GM18502 (cell line): ENCODE data around the gene RAB17.

Experiments
- ATAC-seq: cut with Tn5 transposase; IDR thresholded peaks from one replicate; pipeline ENCODE4 v1.9.1; 2021; ENCODE audit warnings: mild to moderate bottlenecking; ENCODE audit not compliant: unreplicated experiment, poor library complexity

RAB17 gene

DNA sequence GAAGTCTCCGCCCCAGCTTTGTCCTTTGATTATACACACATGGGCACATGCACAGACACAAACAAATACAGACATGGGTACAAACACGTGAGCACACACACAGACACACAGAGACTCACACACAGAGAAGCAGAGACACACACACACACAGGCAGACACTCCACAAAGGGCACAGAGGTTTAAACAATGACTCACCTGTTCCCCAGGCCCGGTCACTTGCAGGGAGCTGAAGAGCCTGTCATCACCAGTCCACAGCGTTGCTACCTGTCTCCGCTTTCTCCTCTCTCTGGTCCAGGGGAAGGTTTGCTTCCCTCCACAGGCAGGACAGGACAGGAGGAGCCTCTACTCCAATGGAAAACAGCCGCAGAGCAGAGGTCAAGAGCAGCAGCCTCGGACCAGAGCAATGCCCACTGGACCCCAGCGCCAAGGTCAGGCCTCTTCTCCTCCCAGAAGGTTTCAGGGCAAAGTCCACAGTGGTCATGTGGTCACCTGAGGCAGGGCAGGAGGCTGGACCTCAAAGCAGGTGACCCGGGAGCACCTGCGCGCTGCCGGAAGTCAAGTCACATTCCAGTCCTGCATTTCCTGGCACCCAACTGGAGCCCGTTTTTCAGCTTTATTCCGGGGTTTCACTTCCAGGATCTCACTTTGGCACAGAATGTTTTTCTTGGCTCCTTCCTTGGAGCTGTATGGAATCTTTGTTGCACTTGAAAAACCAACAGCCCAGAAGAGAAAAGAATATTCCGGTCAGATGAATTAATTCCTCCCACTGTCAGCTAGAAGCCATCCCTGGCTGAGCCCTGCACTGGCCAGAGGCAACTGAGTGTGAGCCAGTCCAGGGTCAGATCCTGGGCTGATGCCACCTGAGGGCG is at the start of gene RAB17:
TSS of gene RAB17 (minus strand) at position 463 of the 869 bp plus-strand sequence. CDS start 4,580 bp downstream, outside the sequence.
- ATAC-seq: no peak

- ATAC-seq: no peak
Observed at GRCh38 chr2:237639836-237640220, 49.3 kb upstream of the RAB17 start.

- no peak for ATAC-seq
Observed at GRCh38 chr2:237639052-237639835, 48.7 kb upstream of the RAB17 start.

DNA sequence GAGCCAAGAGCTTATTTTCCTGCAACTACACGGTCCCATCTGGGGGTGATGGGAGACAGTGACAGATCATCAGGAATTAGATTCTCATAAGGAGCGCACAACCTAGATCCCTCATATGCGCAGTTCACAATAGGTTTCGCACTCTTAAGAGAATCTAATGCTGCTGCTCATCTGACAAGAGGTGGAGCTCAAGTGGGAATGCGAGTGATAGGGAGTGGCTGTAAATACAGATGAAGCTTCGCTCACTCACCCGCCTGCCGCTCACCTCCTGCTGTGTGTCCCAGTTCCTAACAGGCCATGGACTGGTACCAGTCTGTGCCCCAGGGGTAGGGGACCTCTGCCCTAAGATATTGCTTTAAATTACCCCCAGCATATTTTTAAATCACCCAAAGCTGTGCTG is 47.6 kb upstream of the RAB17 start:
- no peak for ATAC-seq

DNA sequence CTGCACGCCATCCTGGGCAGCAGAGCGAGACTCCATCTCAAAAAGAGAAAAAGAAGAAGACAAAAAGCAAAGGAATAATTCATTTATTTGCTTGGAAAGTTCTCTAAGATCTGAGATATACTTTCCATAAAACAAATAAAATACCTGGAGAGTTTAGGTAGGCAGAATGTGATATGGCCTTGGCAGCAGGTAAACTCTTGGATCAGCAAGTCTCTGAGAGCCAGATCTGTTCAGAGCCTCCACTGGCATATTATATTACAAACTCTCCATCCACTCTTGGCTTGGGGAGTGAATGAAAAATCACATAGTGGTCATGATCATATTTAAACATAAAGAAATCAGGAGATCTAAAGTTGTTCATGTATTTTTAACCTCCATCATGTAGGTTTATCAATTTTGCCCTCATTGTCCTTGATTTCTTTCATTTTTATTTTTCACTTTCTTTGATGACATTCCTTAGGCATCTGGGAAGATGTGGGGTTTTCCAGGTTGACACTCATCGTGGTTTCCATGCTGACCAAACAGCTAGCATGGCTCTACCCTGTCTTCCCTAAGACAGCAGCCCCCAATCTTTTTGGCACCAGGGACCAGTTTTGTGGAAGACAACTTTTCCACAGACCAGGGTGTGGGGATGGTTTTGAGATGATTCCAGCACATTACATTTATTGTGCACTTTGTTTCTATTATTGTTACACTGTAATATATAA is 47.0 kb upstream of the RAB17 start:
- no peak for ATAC-seq

GRCh38 chr2:237636578-237636977 is 46.0 kb upstream of the RAB17 start:
- ATAC-seq: no peak

GRCh38 chr2:237633061-237633561 is 42.6 kb upstream of the RAB17 start:
- no peak for ATAC-seq

DNA sequence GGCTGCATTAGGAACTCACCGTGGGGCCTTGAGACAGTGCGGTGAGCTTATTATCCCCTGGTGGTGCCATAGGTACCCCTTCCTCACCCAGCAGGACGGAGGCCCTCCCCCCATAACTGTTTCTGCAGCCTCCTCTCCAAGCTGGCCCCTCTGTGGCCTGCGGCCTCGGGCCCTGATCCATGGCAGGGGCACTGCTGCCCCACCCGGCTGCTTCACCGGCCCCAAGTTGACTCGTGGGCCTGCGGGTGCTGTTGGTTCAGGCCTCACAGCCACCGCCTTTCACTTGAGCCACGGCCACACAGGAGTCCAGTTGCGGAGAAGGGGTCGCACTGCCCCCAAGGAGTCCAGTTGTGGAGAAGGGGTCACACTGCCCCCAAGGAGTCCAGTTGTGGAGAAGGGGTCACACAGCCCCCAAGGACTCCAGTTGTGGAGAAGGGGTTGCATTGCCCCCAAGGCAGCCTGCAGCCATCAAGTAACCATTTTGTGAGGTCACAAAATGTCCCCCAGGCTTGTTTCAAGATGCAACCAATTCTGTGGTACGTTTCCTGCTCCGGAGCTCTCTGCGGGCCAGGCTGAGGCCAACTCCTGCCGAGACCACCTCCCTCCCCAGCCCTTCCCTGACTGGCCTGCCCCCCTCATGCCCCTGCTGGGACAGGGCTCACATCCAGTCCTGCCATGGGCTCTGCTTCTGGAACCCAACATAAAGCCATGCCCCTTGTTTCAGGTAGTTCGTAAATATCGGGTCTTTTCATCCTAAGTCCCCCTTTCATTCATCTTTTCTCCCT is 41.5 kb upstream of the RAB17 start:
- ATAC-seq: no peak

DNA sequence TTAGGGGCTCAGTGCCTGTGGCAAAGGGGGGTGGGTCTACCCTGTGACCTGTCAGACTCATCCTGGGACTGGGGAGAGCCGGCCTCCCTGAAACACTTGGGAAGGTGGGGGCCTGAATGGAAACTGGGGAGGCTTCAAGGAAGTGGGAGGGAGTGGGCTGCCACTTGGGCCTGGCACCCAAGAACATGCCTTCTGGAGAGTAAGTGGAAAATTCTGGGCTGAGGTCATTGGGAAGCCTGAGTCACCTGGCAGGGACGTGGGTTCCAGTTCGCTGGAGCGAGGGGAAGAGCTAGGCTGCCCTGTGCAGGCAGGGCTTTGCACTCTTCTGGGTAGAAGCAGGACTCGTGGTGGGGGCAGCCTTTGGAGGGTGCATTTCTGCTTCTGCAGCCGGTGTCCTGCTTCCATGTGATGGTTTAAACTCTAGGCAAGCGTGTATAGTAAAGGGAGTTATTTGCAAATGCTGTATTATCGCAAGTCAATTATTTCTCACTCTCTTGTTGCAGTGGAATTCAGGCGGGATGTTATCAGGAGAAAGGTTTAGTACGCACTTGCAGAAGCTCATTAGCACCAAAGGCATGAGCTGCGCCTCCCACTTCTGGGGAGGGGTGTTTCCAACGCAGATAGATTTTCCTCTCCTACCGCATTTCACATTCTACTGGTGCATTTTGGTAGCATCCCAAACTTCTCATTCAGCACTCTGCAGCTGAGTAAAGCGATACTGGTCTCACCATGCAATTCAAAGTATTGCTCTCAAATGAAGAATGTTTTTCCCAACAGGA is 40.7 kb upstream of the RAB17 start:
- no peak for ATAC-seq

DNA sequence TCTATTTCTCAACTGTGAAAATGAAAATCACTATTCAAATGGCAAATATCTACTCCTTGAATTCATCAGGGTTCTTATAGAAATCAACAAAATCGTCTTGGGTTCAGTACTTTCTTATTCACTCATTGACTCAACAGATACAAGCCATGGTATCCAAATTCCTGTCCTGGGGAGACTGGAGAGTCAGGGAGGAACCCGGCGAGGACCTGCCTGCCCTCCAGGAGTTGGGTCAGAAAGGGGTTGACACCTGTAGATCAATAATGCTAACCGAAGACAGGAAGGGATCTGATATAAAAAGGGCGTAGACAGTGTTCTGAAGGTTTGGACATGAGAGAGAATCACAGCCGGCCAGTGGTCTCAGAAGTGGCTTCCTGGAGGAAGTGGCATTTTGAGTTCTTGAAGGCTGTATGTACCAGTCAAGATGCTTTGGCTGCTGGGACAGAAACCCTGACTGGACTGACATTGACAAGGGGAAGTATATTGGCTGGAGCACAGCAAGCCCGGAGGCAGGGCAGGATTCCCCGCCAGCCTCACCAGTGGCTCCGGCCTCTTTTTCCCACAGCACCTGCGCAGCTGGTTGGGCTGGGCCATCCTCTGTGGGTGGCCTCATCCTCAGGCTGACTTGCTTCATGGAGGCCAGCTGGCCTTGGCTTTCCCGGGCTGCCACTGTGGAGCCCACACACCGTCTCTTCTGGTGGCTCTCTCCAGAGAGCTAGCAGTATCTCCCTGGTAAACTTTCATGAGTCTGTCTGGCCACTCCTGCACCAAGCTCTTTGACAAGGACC is 39.9 kb upstream of the RAB17 start:
- no peak for ATAC-seq

DNA sequence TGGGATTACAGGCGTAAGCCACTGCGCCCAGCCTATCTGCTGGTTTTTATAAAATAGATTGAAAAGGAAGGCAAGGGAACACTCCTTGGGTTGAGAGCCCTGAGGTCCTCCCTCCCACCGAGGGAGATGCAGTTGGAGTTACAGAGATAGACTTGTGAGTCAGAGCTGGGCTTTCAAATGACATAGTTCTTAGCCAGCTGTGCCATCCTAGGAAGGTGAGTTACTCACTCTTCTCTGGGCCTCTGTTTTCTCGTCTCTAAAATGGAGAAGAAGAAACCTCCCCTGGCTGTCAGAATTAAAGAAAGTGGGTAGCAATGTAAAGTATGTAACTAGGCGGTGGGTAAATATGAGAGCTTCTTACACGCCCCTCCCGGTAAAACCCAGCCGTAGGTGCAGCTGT is 39.2 kb upstream of the RAB17 start:
- ATAC-seq: no peak

DNA sequence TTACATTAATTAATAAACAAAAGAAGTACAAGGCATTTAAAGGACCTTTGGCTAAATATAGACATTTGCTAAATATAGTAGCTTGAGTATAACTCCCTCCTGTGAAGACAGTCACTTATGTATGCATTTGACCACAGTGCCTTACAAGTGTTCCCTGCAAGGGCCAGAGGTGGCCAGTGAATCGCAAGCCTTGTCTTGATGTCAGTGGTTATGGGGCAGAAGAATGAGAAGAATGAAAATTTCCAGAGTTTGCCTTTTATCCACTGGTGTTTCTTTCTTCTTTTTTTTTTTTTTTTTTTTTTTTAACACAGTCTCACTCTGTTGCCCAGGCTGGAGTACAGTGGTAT is 38.6 kb upstream of the RAB17 start:
- ATAC-seq: no peak

GRCh38 chr2:237628247-237629187 is 38.0 kb upstream of the RAB17 start:
- ATAC-seq: no peak

DNA sequence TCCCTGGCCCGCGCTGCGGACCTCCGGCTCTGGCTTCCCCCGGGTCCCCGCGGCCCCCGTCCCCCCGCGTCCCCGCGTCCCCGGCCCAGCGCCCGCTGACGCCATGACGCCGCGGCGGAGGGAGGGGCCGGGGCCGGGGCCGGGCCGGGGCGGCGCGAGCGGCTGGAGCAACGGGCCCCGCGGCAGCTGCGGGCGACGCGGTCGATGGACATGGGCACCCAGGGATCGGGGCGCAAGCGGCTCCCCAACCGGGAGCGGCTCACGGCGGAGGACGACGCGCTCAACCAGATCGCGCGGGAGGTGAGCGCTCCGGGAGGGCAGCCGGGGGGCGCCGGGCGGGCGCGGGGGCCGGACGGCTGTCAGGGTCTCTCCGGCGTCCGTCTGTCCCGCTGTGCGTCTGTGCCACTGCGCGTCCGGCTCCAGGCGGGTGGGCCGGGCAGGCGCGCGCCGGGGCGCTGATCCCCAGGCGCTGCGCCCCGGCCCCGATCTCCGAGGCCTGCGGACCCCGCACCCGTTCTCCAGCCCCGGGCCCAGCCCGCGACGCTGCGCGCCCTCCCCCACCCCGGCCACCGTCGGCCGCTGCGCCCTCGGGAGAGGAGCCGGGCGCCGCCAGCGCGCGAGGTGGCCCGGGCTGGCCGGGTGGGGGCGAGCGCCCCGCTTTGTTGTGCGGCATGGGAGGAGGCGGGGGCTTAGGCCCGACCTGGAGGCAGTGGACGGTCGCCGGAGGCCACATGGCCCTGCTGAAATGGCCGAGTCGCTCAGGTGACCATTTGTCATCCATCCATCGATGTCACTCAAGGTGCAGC is 37.1 kb upstream of the RAB17 start, which contains the start of gene LRRFIP1:
TSS of gene LRRFIP1 (plus strand) at position 147 of the 806 bp plus-strand sequence. CDS start at position 205, 58 bp downstream.
- no peak for ATAC-seq

- ATAC-seq: no peak
Observed at GRCh38 chr2:237626813-237627440, 36.4 kb upstream of the RAB17 start.

GRCh38 chr2:237625777-237626176 is 35.2 kb upstream of the RAB17 start:
- ATAC-seq: no peak
